Lower leg skin (tissue), 3 donors: Measurements from ENCODE around the gene SCN2B.

Experiments
- CTCF ChIP-seq, 3 donors: fragments of 450-650 bp; IDR thresholded peaks; one replicate each; pipeline ENCODE4 v1.5.1; 2016; ENCODE audit warnings: antibody characterized with exemption in 3 of 3, mild to moderate bottlenecking in 3 of 3, moderate library complexity in 2 of 3
- POLR2A ChIP-seq, 2 donors: fragments of 450-650 bp; IDR thresholded peaks; one replicate each; pipeline ENCODE4 v1.6.1; 2016 to 2017; ENCODE audit warnings: antibody characterized with exemption in 2 of 2, mild to moderate bottlenecking in 1 of 2, moderate library complexity in 1 of 2

DNA sequence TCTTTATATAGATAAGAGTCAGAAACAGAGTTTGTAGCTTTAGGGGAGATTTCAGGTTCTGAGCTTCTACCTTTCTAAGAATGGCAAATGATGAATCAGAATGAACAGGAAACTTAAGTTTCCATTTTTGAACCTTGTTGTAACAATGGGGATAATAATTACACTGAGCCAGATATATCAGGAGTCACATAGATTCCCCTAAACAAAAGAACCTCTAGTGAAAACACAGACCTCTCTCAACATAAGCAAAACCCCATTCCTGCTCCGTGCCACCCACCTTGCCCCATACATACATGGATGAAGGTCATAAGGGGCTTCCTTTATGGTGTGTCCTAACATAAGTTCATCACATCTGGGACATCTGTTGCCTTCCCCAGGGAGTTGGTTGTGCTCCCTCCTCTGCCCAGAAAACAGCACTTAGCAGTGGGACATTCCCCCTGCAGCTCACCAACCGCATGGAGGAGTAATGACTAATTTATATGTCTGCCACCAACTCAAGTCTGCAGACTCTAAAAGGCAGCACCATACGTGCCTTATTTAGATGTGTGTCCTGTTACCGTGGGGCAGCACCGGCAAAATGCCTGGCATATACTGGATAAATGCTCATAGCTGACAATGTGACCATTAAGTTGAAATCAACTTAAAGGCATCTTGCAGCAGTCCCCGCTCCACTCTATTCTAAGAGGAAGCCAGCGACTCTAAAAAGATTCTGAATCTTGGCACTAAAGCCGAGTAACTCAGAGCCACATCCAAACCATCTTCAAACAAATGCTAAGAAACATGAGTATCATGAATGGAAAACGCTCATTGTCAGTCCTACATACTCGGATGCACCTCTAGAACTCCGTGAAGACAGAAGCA lies 40.4 kb upstream of the SCN2B start:
- TF ChIP-seq POLR2A (IDR thresholded peaks at IDR 0.05) (no peak), CTCF (IDR thresholded peaks at IDR 0.05) (no peak)
